SK-N-SH (cell line): ENCODE measurements around the gene NOP16. TPM values are rescaled to one million over a fixed set of nuclear protein-coding genes. Genes with fewer than 3 reads are reported as not detected.

Experiments used
- CTCF ChIA-PET: fragments of 300-600, 350-600 bp; formaldehyde crosslinking; extraction: SDS; loops from one replicate; lab custom pipeline; 2021; lab: Yijun Ruan, JAX
- POLR2A ChIA-PET: fragments of 350-600 bp; sonication (Branson Sonifier 250); formaldehyde crosslinking; extraction: SDS; loops from one replicate; lab custom pipeline; 2020; ENCODE audit warnings: antibody characterized with exemption, inconsistent platforms; lab: Yijun Ruan, JAX
- DNase-seq: peaks from one replicate; pipeline ENCODE4 v3.0.0; 2012
- H2AFZ ChIP-seq: fragments of 200-600 bp; sonication (generic); 2 replicates; pipeline ENCODE4 v1.8.1; 2016; ENCODE audit warnings: antibody characterized with exemption, mild to moderate bottlenecking, low read depth
- H3F3A ChIP-seq: fragments of 200-600 bp; sonication (generic); replicated peaks from 2 replicates; pipeline ENCODE3; 2016; ENCODE audit warnings: antibody characterized with exemption, mild to moderate bottlenecking; ENCODE audit not compliant: insufficient read depth
- H3K27ac ChIP-seq, 2 experiments: fragments of 200-500 bp in 1 of 2; fragments of 200-600 bp in 1 of 2; sonication (Bioruptor generic) in 1 of 2; sonication (generic), shearing (Covaris generic) in 1 of 2; 2 replicates each; pipeline versions ENCODE4 v1.5.1 to v1.6.1; 2014 to 2016; ENCODE audit warnings: low read depth in 2 of 2, inconsistent platforms in 1 of 2, low read length in 1 of 2, mild to moderate bottlenecking in 1 of 2, mixed read lengths in 1 of 2
- H3K27me3 ChIP-seq: fragments of 200-600 bp; sonication (generic), shearing (Covaris generic); 2 replicates; pipeline ENCODE4 v1.6.1; 2016; ENCODE audit warnings: mixed run types; ENCODE audit not compliant: insufficient read depth
- H3K36me3 ChIP-seq, 2 experiments: fragments of 200-500 bp in 1 of 2; fragments of 200-600 bp in 1 of 2; sonication (Bioruptor generic) in 1 of 2; sonication (generic) in 1 of 2; replicated peaks in 1 of 2; 2 replicates each; pipeline versions ENCODE3 to v1.5.1; 2014 to 2016; ENCODE audit warnings: low read length in 1 of 2, mild to moderate bottlenecking in 1 of 2; ENCODE audit not compliant: insufficient read depth in 2 of 2, control insufficient read depth in 1 of 2
- H3K4me1 ChIP-seq, 2 experiments: fragments of 200-500 bp in 1 of 2; fragments of 200-600 bp in 1 of 2; sonication (Bioruptor generic) in 1 of 2; sonication (generic), shearing (Covaris generic) in 1 of 2; 2 replicates each; pipeline versions ENCODE4 v1.5.1 to v1.6.1; 2014 to 2016; ENCODE audit warnings: low read depth in 1 of 2, low read length in 1 of 2, mixed run types in 1 of 2; ENCODE audit not compliant: insufficient read depth in 2 of 2, control insufficient read depth in 1 of 2
- H3K4me2 ChIP-seq: fragments of 200-600 bp; sonication (generic), shearing (Covaris generic); 2 replicates; pipeline ENCODE4 v1.6.1; 2017; ENCODE audit warnings: mixed run types
- H3K4me3 ChIP-seq, 2 experiments: fragments of 200-500 bp in 1 of 2; fragments of 200-600 bp in 1 of 2; sonication (Bioruptor generic) in 1 of 2; sonication (generic), shearing (Covaris generic) in 1 of 2; 2 replicates each; pipeline versions ENCODE4 v1.5.1 to v1.8.1; 2014 to 2016; ENCODE audit warnings: low read depth in 2 of 2, inconsistent platforms in 1 of 2, low read length in 1 of 2, mild to moderate bottlenecking in 1 of 2, mixed read lengths in 1 of 2, moderate library complexity in 1 of 2
- H3K79me2 ChIP-seq: fragments of 200-600 bp; sonication (generic); 2 replicates; pipeline ENCODE4 v1.8.1; 2017; ENCODE audit warnings: mild to moderate bottlenecking; ENCODE audit not compliant: insufficient read depth
- H3K9ac ChIP-seq: fragments of 200-600 bp; sonication (generic); 2 replicates; pipeline ENCODE4 v1.6.1; 2017; ENCODE audit warnings: mixed run types
- H3K9me2 ChIP-seq: fragments of 200-600 bp; sonication (generic); 2 replicates; pipeline ENCODE4 v1.6.1; 2017; ENCODE audit warnings: mixed run types
- H3K9me3 ChIP-seq: fragments of 200-600 bp; sonication (generic); 2 replicates; pipeline ENCODE4 v1.6.1; 2017; ENCODE audit warnings: mixed run types, mild to moderate bottlenecking, moderate library complexity
- H4K20me1 ChIP-seq: fragments of 200-600 bp; sonication (generic); 2 replicates; pipeline ENCODE4 v1.6.1; 2017; ENCODE audit warnings: mild to moderate bottlenecking, mixed run types; ENCODE audit not compliant: insufficient read depth
- CHD2 ChIP-seq: fragments of 150-350 bp; IDR thresholded peaks from 2 replicates; pipeline ENCODE4 v1.6.1; 2018; ENCODE audit warnings: low read length; ENCODE audit not compliant: partially characterized antibody
- CTCF ChIP-seq: fragments of 200-600 bp; sonication (generic); IDR thresholded peaks from 2 replicates; pipeline ENCODE4 v1.6.1; 2017; ENCODE audit warnings: antibody characterized with exemption, mild to moderate bottlenecking, moderate library complexity
- ELF1 ChIP-seq: IDR thresholded peaks from 2 replicates; pipeline ENCODE4 v1.4.0; 2012
- EP300 ChIP-seq, 2 experiments: IDR thresholded peaks; 2 replicates each; pipeline versions ENCODE4 v1.4.0 to v1.6.1; 2012; ENCODE audit warnings: borderline replicate concordance in 1 of 2, low read depth in 1 of 2, low read length in 1 of 2
- EZH2phosphoT487 ChIP-seq: fragments of 200-600 bp; sonication (generic); IDR thresholded peaks from 2 replicates; pipeline ENCODE4 v1.6.1; 2017; ENCODE audit warnings: low read depth, mixed run types, mild to moderate bottlenecking, antibody characterized with exemption, moderate library complexity, borderline replicate concordance
- FOXM1 ChIP-seq: IDR thresholded peaks from 2 replicates; pipeline ENCODE4 v1.4.0; 2012; ENCODE audit warnings: low read depth, mild to moderate bottlenecking
- GABPA ChIP-seq: IDR thresholded peaks from 2 replicates; pipeline ENCODE4 v1.4.0; 2012; ENCODE audit warnings: low read depth, mild to moderate bottlenecking
- JUND ChIP-seq: IDR thresholded peaks from 2 replicates; pipeline ENCODE4 v1.4.0; 2012
- MAX ChIP-seq: IDR thresholded peaks from 2 replicates; pipeline ENCODE4 v1.4.0; 2012; ENCODE audit warnings: low read depth
- MEF2A ChIP-seq: IDR thresholded peaks from 2 replicates; pipeline ENCODE4 v1.4.0; 2012; ENCODE audit warnings: low read depth, borderline replicate concordance
- MXI1 ChIP-seq: IDR thresholded peaks from 2 replicates; pipeline ENCODE4 v1.6.1; 2012; ENCODE audit warnings: mild to moderate bottlenecking, low read depth, low read length, improper control_type of control experiment
- NFIC ChIP-seq: IDR thresholded peaks from 2 replicates; pipeline ENCODE4 v1.4.0; 2012; ENCODE audit warnings: borderline replicate concordance
- POLR2AphosphoS5 ChIP-seq: IDR thresholded peaks from 2 replicates; pipeline ENCODE4 v1.6.1; 2012; ENCODE audit warnings: low read depth, low read length
- RAD21 ChIP-seq: IDR thresholded peaks from 2 replicates; pipeline ENCODE4 v1.6.1; 2012; ENCODE audit warnings: mild to moderate bottlenecking, low read length
- RFX5 ChIP-seq: IDR thresholded peaks from 2 replicates; pipeline ENCODE4 v1.6.1; 2012; ENCODE audit warnings: mild to moderate bottlenecking, improper control_type of control experiment, low read length
- TAF1 ChIP-seq: IDR thresholded peaks from 2 replicates; pipeline ENCODE4 v1.6.1; 2012; ENCODE audit warnings: low read depth, mild to moderate bottlenecking, low read length, moderate library complexity, borderline replicate concordance
- TCF12 ChIP-seq: IDR thresholded peaks from 2 replicates; pipeline ENCODE4 v1.4.0; 2012
- YY1 ChIP-seq: IDR thresholded peaks from 2 replicates; pipeline ENCODE4 v1.4.0; 2012; ENCODE audit warnings: low read depth, mild to moderate bottlenecking
- WGBS: methylation state at CpG from one replicate; pipeline ENCODE4 v1.1.6; 2017; ENCODE audit warnings: low lambda C conversion rate; 5-methylcytosine and 5-hydroxymethylcytosine counted together
- polyA plus RNA-seq, 3 experiments: library from polyadenylated mRNA; depleted of rRNA; stranded (reverse); fragments of >200 nt; gene quantifications; 2 replicates each; pipeline ENCODE4 v1.2.3, GENCODE V29; 2012
- TF ChIP-seq, protein P1 (sequence below): IDR thresholded peaks from 2 replicates; pipeline ENCODE4; 2012
- TF ChIP-seq, protein P2 (sequence below): fragments of 150-350 bp; IDR thresholded peaks from 2 replicates; pipeline ENCODE4 v1.6.1; 2017; ENCODE audit warnings: antibody characterized with exemption, low read length, low read depth, borderline replicate concordance

Gene NOP16
- polyA plus RNA-seq, 1 of the 3 experiments (the other 2 are of a cell fraction): 158 TPM

- WGBS: 97% methylated on average over 3 of the region's 3 CpGs
- H3K27me3 ChIP-seq: no peaks in the 10 kb centered on the region
Observed at GRCh38 chr5:176356179-176356566, 32.2 kb downstream of the NOP16 start.

GRCh38 chr5:176355400-176356178 is 32.8 kb downstream of the NOP16 start:
- no peak overlapping the region for H3K4me2 ChIP-seq
- H3K4me1 ChIP-seq: peaks cover 0 to 10% of the 10 kb centered on the region in 2 experiments; a peak in 1 of 4 replicates
- H4K20me1 ChIP-seq: peaks cover 66% of the 10 kb centered on the region
- no peaks in the 10 kb centered on the region for H3K9me3 ChIP-seq
- TF ChIP-seq MXI1 (no peak), CTCF (peak; percentile 10; the same call in 1 of the 2 replicates), RAD21 (no peak), MEF2A (no peak)
- peaks cover 3% of the 10 kb centered on the region for H3F3A ChIP-seq
- H3K9me2 ChIP-seq: no peaks in the 10 kb centered on the region
- ChIA-PET CTCF (interaction anchor here (0.7 to 1.3 kb wide), 3 partner anchors 12 to 626 kb away, joined by 3 to 5 read pairs (median 4); partner anchors contain the start of gene FAF2), POLR2A (no interaction called here)
- DNase-seq: no peak
- no peak overlapping the region for H3K9ac ChIP-seq
- H3K36me3 ChIP-seq: peaks cover 38 to 66% of the 10 kb centered on the region in 2 experiments
- no peak overlapping the region for H3K27ac ChIP-seq
- H3K27me3 ChIP-seq: no peaks in the 10 kb centered on the region
- peaks cover 100% of the 10 kb centered on the region for H3K79me2 ChIP-seq
- no peak overlapping the region for H3K4me3 ChIP-seq
- WGBS: 98% methylated on average over 16 of the region's 16 CpGs
- no peak overlapping the region for H2AFZ ChIP-seq

More at GRCh38 chr5:176356179-176356566, 32.2 kb downstream of the NOP16 start:
- Histone ChIP-seq H3K9me3 (no peaks in the 10 kb centered on the region), H2AFZ (no peak overlapping the region), H3K9me2 (no peaks in the 10 kb centered on the region), H3K4me1 (peaks cover 0 to 10% of the 10 kb centered on the region in 2 experiments; a peak in 1 of 4 replicates), H3F3A (peaks cover 3% of the 10 kb centered on the region), H3K79me2 (peaks cover 100% of the 10 kb centered on the region), H3K27ac (no peak overlapping the region), H4K20me1 (peaks cover 66% of the 10 kb centered on the region), H3K36me3 (peaks cover 38 to 64% of the 10 kb centered on the region in 2 experiments), H3K4me3 (no peak overlapping the region), H3K4me2 (no peak overlapping the region), H3K9ac (no peak overlapping the region)
- no peak for DNase-seq
- TF ChIP-seq YY1 (no peak), ELF1 (no peak), POLR2AphosphoS5 (no peak), RFX5 (no peak), TAF1 (no peak), FOXM1 (no peak), EZH2phosphoT487 (no peak), TCF12 (no peak), NFIC (no peak), CHD2 (no peak), EP300 (IDR thresholded peaks at IDR 0.05; ENCODE audit: borderline replicate concordance in 1 of 2, low read depth in 1 of 2, low read length in 1 of 2) (no peak), MAX (no peak), MEF2A (no peak), MXI1 (no peak), JUND (no peak), GABPA (no peak)
- TF ChIP-seq, protein P1, sequence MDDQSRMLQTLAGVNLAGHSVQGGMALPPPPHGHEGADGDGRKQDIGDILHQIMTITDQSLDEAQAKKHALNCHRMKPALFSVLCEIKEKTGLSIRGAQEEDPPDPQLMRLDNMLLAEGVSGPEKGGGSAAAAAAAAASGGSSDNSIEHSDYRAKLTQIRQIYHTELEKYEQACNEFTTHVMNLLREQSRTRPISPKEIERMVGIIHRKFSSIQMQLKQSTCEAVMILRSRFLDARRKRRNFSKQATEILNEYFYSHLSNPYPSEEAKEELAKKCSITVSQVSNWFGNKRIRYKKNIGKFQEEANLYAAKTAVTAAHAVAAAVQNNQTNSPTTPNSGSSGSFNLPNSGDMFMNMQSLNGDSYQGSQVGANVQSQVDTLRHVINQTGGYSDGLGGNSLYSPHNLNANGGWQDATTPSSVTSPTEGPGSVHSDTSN: no peak
- TF ChIP-seq, protein P2, sequence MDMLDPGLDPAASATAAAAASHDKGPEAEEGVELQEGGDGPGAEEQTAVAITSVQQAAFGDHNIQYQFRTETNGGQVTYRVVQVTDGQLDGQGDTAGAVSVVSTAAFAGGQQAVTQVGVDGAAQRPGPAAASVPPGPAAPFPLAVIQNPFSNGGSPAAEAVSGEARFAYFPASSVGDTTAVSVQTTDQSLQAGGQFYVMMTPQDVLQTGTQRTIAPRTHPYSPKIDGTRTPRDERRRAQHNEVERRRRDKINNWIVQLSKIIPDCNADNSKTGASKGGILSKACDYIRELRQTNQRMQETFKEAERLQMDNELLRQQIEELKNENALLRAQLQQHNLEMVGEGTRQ: no peak
- CTCF ChIA-PET: no interaction called here
- POLR2A ChIA-PET: no interaction called here
